ENCODE results near the gene DLG2.

Gene DLG2

DNA sequence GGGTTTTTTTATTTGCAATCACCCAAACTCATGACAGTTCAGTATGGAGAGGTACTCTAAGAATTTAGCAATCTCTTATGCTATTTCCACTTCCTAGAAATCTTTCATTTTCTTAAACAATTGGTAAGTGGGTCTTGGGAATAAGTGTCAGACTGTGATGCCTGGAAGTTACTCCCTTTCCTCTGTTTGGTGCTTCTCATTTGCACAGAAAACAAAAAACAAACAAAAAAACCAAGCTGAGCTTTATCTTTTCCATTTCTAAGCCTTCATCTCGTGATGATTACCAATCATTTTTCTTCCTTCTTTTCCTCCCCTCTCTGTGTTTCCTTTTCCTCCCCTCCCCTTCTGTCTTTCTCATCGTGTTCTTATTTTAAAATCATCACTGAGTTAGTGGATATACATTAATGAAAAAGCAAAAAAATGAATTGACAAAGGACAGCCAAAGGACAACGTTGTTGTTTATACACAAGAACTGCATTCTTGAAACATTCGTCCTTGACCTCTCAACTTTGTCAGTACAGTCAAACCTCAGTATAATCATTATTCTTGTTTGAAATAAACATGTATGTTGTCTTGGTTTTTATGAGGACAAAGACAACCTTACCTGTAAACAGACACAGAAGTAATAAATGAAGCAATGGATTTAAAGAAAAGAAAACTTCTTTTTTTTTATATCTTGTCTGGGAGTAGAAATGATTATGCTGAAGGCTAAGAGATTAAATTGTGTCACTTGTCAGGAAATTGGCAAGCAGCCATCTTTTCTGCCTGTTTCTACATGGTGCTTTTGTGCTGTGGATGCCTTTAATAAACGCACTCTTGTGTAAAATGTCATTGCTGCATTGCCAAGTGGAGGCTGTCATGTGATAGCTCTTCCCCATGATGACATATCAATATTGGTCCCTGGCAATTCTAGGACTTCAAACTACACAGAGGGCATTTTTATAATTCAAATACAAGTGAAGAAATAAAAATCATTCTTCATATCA is 1537.8 kb downstream of the DLG2 start:
- H3K4me3 ChIP-seq (ENCODE audit: low read depth, low read length), result no peak overlapping the region
- TF ChIP-seq, protein P1, sequence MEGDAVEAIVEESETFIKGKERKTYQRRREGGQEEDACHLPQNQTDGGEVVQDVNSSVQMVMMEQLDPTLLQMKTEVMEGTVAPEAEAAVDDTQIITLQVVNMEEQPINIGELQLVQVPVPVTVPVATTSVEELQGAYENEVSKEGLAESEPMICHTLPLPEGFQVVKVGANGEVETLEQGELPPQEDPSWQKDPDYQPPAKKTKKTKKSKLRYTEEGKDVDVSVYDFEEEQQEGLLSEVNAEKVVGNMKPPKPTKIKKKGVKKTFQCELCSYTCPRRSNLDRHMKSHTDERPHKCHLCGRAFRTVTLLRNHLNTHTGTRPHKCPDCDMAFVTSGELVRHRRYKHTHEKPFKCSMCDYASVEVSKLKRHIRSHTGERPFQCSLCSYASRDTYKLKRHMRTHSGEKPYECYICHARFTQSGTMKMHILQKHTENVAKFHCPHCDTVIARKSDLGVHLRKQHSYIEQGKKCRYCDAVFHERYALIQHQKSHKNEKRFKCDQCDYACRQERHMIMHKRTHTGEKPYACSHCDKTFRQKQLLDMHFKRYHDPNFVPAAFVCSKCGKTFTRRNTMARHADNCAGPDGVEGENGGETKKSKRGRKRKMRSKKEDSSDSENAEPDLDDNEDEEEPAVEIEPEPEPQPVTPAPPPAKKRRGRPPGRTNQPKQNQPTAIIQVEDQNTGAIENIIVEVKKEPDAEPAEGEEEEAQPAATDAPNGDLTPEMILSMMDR (IDR thresholded peaks at IDR 0.05; ENCODE audit: low read depth, low read length), result no peak

DNA sequence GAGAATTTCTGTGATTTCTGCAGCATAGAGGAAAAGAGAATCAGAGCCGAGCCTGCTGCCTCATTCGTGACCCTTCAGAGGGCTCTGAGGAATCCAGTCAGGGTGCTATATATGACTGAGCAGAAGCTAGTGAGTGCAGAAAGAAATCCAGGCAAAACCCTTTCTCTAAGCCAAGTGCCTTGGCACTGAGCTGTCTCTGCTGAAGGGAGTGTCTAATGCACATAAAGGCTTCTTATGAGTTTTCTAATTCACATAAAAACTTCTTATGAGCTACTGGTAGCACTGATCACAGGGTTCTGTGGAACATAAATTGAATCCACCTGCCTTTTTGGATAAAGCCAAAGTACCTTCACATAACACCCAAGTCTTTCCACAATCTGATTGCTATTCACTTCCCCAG is 1555.3 kb downstream of the DLG2 start:
- TF ChIP-seq, protein P1 (IDR thresholded peaks at IDR 0.05; ENCODE audit: low read depth, low read length), result no peak
- no peak overlapping the region for H3K4me3 ChIP-seq (ENCODE audit: low read depth, low read length)

DNA sequence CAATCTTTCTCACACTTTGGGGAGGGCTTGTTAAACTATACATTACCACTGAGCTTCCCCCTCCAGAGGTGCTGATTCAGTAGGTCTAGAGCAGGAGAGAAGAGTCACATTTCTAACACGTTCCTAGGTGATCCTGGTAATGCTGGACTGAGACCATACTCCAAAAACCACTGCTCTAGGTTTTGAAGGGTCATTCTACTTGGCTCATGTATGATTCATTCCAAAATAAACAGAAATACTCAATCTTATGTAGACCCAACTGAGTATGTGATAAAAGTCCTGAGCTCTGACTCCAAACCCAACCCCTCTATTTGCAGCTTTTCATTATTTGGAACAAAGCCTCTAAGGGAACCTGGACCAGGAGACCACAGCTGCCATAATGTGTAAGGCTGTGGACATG is 1558.1 kb downstream of the DLG2 start:
- H3K4me3 ChIP-seq (ENCODE audit: low read depth, low read length), result no peak overlapping the region
- TF ChIP-seq, protein P1 (IDR thresholded peaks at IDR 0.05; ENCODE audit: low read depth, low read length), result no peak

DNA sequence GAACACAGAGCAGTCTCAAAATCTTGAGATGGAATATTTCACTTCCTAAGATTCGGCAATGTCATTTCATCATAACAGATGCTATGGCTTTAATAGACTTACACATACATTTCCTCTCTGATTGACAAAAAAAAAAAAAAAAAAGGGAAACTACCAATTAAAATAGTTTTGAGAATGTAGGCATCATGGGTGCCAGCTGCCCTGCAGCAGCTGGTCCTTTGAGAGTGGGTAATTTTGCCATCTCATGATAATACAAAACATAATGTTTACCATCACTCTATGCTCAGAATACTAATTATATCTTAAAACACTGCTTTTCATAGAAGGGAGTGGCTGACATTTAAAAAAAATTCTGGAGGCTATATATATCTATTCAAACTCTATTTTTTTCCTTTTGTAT is 1565.4 kb downstream of the DLG2 start:
- no peak overlapping the region for H3K4me3 ChIP-seq (ENCODE audit: low read depth, low read length)
- TF ChIP-seq, protein P1 (IDR thresholded peaks at IDR 0.05; ENCODE audit: low read depth, low read length), result no peak

DNA sequence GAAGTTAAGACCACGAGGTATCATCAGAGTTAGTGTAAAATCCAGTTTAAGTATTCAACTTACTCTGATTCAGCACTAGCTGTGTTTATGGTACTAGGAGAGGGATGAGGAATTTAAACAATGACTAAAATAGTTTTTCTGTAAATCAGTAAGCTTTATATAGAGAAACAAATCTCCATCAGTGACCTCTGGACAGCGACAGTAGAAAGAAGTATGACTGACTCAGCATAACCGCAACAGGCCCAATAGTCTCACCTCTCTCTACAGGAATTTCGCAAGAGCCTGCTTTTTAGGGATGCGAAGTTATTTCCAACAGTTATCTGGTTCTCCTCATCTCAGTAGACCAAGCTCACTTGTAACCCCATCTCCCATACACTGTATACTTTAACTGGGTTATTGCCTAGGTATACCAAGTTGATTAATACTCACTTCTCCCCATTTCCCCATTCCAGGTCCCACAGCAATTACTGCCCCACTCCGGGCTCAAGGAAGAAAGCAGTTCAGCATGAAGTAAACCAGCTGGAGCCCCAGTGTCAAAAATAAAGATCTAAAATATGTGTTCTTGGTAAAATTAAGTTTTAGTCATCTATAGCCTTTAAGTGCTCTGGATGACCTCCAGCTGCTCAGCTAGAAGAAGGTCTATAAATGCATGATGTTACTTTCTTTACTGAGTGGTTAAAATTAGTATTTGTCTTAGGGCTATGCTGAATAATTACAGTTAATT is 1570.3 kb downstream of the DLG2 start:
- TF ChIP-seq, protein P1 (IDR thresholded peaks at IDR 0.05; ENCODE audit: low read depth, low read length), result no peak
- H3K4me3 ChIP-seq (ENCODE audit: low read depth, low read length), result no peak overlapping the region

DNA sequence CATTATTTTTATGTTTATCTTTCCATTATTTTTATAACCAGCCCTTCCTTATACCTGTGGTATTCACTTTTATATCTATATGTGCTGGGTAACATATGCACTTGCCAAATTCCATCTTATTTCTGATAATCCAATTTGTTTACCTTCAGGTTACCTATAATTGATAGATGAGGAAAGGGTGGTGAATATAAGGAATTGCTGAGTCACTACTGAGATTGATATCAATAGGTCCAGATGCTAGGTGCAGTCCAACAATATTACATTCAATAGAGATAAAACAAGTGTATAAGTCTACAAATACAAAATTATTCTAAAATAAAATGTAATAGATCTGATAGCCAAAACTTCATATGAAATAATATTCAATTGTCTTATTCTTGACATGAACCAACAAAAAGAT is 1582.0 kb downstream of the DLG2 start:
- TF ChIP-seq, protein P1 (IDR thresholded peaks at IDR 0.05; ENCODE audit: low read depth, low read length), result no peak
- no peak overlapping the region for H3K4me3 ChIP-seq (ENCODE audit: low read depth, low read length)

DNA sequence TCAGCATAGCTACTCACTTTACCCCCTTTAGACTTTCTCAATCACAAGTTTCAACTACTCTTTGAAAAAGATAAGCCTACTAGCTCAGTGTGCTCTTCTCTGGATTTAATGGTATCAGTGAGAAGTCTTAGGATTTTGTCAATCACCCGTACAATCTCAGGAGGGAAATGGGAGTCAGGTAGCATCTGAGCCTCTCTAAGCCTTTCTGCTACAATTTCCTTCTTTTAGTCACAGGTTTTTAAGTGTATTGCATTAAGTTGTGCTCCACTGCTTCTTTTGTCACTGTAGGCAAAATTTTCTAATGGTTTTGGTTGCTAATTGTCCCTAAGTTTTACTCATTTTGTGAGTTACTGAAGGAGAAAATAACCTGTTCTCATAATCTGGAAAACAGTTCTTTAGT is 1582.4 kb downstream of the DLG2 start:
- no peak overlapping the region for H3K4me3 ChIP-seq (ENCODE audit: low read depth, low read length)
- TF ChIP-seq, protein P1 (IDR thresholded peaks at IDR 0.05; ENCODE audit: low read depth, low read length), result no peak

Measured in WI38 (cell line).